NCI-H82 (cell line): ENCODE data around the gene MRPL9.

ENCODE experiments used
- DNase-seq: peaks from one replicate; lab custom pipeline; 2025; lab: John Stamatoyannopoulos, UW

Gene MRPL9

GRCh38 chr1:151729966-151730291 lies 33.4 kb downstream of the MRPL9 start:
- DNase-seq, result no peak

- DNase-seq, result no peak
Observed at GRCh38 chr1:151729157-151729965, 33.9 kb downstream of the MRPL9 start.

GRCh38 chr1:151728151-151729054 lies 34.9 kb downstream of the MRPL9 start:
- peak; percentile 75 for DNase-seq

- DNase-seq, result no peak
Observed at GRCh38 chr1:151723726-151724370, 39.4 kb downstream of the MRPL9 start.

- no peak for DNase-seq
Observed at GRCh38 chr1:151721788-151722510, 41.3 kb downstream of the MRPL9 start.

GRCh38 chr1:151720974-151721787 lies 42.1 kb downstream of the MRPL9 start, which contains the start of gene RIIAD1:
TSS of gene RIIAD1 (plus strand) at chr1:151721522. CDS start at chr1:151721537, 15 bp downstream.
- peak; percentile 82 for DNase-seq

GRCh38 chr1:151720554-151720953 lies 42.7 kb downstream of the MRPL9 start:
- peak; percentile 76 for DNase-seq

GRCh38 chr1:151720125-151720524 lies 43.2 kb downstream of the MRPL9 start:
- DNase-seq, result peak; percentile 76

GRCh38 chr1:151718666-151719065 lies 44.6 kb downstream of the MRPL9 start:
- peak; percentile 97 for DNase-seq

GRCh38 chr1:151718011-151718431 lies 45.3 kb downstream of the MRPL9 start:
- peak; percentile 64 for DNase-seq

- peak; percentile 100 for DNase-seq
Observed at GRCh38 chr1:151716771-151717631, 46.3 kb downstream of the MRPL9 start, which contains the start of gene CELF3. TSS of gene CELF3 (minus strand) at chr1:151716803. CDS start at chr1:151716020, 783 bp downstream.

GRCh38 chr1:151716405-151716762 lies 46.9 kb downstream of the MRPL9 start:
- DNase-seq, result no peak

- peak; percentile 93 for DNase-seq
Observed at GRCh38 chr1:151715726-151716404, 47.4 kb downstream of the MRPL9 start.

GRCh38 chr1:151714820-151715725 lies 48.2 kb downstream of the MRPL9 start:
- DNase-seq, result peak; percentile 60

- DNase-seq, result no peak
Observed at GRCh38 chr1:151713874-151714273, 49.4 kb downstream of the MRPL9 start.

- no peak for DNase-seq
Observed at GRCh38 chr1:151713044-151713443, 50.3 kb downstream of the MRPL9 start.

- DNase-seq, result peak; percentile 73
Observed at GRCh38 chr1:151711951-151712350, 51.3 kb downstream of the MRPL9 start.
